Glutamatergic neuron (in vitro differentiated cells): ENCODE data around the gene HRG. TPM values are rescaled to one million over a fixed set of nuclear protein-coding genes. Genes with fewer than 3 reads are reported as not detected.

Experiments used
- DNase-seq: peaks from one replicate; pipeline ENCODE4 v3.0.0; 2022
- H3K27ac Mint-ChIP-seq: one replicate; pipeline ENCODE4 v1.8.0; 2020; ENCODE audit warnings: mild to moderate bottlenecking, mixed read lengths, inconsistent platforms; ENCODE audit not compliant: unreplicated experiment
- H3K27me3 Mint-ChIP-seq: one replicate; pipeline ENCODE4 v1.8.0; 2020; ENCODE audit warnings: mild to moderate bottlenecking, moderate library complexity, mixed read lengths, inconsistent platforms; ENCODE audit not compliant: unreplicated experiment
- H3K36me3 Mint-ChIP-seq: one replicate; pipeline ENCODE4 v1.8.0; 2020; ENCODE audit warnings: mild to moderate bottlenecking, mixed read lengths, inconsistent platforms; ENCODE audit not compliant: unreplicated experiment
- H3K4me1 Mint-ChIP-seq: one replicate; pipeline ENCODE4 v1.8.0; 2020; ENCODE audit warnings: mild to moderate bottlenecking, low read depth, mixed read lengths, inconsistent platforms; ENCODE audit not compliant: unreplicated experiment
- H3K4me3 Mint-ChIP-seq: one replicate; pipeline ENCODE4 v1.8.0; 2020; ENCODE audit warnings: mild to moderate bottlenecking, mixed read lengths, inconsistent platforms; ENCODE audit not compliant: unreplicated experiment
- H3K9me3 Mint-ChIP-seq: one replicate; pipeline ENCODE4 v1.8.0; 2020; ENCODE audit warnings: mild to moderate bottlenecking, moderate library complexity, mixed read lengths, inconsistent platforms; ENCODE audit not compliant: unreplicated experiment
- total RNA-seq: library from RNA; stranded (reverse); fragmentation: NEBNext Ultra II Directional; extraction: Animal tissue kit (Norgen Biotek cat#: 25700); gene quantifications from one replicate; pipeline ENCODE4 v1.2.1, GENCODE V29; 2021; ENCODE audit not compliant: unreplicated experiment
- TF ChIP-seq, protein P1 (sequence below): fragments of 200-600 bp; sonication (generic); IDR thresholded peaks from one replicate; pipeline ENCODE4 v1.5.0; 2021; ENCODE audit not compliant: partially characterized antibody, unreplicated experiment

The HRG gene
- total RNA-seq, 1 donor from 2014 or later = not detected

DNA sequence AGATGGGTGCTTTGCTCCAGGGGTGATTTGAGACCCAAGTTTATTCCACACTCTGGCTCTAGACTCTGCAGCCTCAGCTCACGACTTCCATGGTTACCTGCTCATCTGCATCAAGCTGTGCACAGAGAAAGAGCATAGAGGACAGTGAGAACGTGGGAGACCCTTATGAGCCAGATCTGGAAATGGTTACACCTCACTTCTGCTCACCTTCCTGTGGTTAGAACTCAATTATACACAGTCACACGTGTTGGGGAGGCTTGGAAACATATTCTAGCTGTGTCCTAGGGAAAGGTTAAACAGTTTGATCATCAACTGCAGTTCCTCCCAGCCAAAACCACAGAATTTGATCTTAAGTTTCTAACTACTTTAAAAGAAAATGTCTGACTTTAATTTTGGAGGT, 23.8 kb upstream of the HRG start:
- no peak for DNase-seq
- H3K4me3 Mint-ChIP-seq = no peak overlapping the region
- peaks cover 7% of the 10 kb centered on the region for H3K4me1 Mint-ChIP-seq
- TF ChIP-seq, protein P1, sequence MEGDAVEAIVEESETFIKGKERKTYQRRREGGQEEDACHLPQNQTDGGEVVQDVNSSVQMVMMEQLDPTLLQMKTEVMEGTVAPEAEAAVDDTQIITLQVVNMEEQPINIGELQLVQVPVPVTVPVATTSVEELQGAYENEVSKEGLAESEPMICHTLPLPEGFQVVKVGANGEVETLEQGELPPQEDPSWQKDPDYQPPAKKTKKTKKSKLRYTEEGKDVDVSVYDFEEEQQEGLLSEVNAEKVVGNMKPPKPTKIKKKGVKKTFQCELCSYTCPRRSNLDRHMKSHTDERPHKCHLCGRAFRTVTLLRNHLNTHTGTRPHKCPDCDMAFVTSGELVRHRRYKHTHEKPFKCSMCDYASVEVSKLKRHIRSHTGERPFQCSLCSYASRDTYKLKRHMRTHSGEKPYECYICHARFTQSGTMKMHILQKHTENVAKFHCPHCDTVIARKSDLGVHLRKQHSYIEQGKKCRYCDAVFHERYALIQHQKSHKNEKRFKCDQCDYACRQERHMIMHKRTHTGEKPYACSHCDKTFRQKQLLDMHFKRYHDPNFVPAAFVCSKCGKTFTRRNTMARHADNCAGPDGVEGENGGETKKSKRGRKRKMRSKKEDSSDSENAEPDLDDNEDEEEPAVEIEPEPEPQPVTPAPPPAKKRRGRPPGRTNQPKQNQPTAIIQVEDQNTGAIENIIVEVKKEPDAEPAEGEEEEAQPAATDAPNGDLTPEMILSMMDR = no peak
- H3K27me3 Mint-ChIP-seq = peaks cover under 1% of the 10 kb centered on the region
- no peaks in the 10 kb centered on the region for H3K36me3 Mint-ChIP-seq
- H3K9me3 Mint-ChIP-seq = peaks cover 2% of the 10 kb centered on the region
- H3K27ac Mint-ChIP-seq = no peak overlapping the region

DNA sequence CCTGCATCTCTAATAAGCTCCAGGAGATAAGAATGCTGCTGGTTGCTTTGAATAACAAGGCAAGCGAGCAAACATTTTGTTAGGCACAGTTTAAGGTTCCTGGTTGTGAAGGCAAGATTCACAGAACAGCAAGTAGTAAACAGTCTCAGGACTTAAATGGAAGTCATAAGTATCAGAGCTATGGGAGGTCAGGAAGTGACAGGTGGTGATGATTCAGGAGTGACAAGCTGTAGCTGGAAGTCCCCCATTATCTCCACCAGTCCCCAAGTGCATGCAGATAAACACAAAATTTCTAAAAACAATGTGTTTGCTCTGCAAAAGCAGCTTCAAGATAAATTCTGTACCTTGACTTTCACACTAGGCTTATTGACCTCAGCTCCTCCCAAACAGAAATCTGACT, 22.3 kb upstream of the HRG start:
- H3K36me3 Mint-ChIP-seq = no peaks in the 10 kb centered on the region
- no peaks in the 10 kb centered on the region for H3K9me3 Mint-ChIP-seq
- DNase-seq = no peak
- no peak overlapping the region for H3K4me3 Mint-ChIP-seq
- TF ChIP-seq, protein P1 = no peak
- H3K27ac Mint-ChIP-seq = no peak overlapping the region
- peaks cover 7% of the 10 kb centered on the region for H3K4me1 Mint-ChIP-seq
- H3K27me3 Mint-ChIP-seq = no peaks in the 10 kb centered on the region

DNA sequence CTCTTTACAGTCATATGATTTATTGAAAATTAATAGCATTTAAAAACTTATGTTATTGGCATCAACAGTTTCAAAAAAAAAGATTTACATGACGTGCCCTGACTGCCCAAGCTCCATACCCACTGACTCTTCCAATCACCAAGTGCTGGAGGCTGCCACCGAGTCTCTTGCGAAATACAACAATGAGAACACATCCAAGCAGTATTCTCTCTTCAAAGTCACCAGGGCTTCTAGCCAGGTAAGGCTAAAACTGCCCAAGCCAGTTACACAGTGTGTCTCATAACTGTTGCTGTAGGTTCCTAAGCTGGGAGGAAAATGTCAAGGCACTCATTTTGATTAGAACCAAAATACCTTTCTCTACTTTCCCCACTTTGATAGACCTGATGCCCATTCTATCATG, 21.1 kb upstream of the HRG start:
- Mint-ChIP-seq H3K9me3 (no peaks in the 10 kb centered on the region), H3K27ac (no peak overlapping the region), H3K36me3 (no peaks in the 10 kb centered on the region)

DNA sequence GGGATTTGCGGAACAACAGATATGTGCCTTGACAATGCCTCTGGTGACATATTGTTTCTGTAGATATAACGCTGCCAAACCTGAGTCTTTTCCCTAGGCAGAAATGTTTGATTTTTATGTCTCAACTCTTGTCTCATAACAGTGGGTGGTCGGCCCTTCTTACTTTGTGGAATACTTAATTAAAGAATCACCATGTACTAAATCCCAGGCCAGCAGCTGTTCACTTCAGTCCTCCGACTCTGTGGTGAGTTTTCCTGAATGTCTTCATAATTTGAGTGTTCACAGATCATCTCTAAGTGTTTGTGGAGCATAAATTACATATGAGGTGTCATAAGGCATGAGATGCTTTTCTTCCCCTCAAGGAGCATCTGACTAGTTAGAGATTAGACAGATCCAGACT, 19.7 kb upstream of the HRG start:
- Mint-ChIP-seq H3K36me3 (no peaks in the 10 kb centered on the region), H3K27me3 (no peaks in the 10 kb centered on the region), H3K27ac (no peak overlapping the region), H3K4me1 (no peaks in the 10 kb centered on the region), H3K9me3 (no peaks in the 10 kb centered on the region), H3K4me3 (no peak overlapping the region)
- TF ChIP-seq, protein P1 = no peak
- DNase-seq = no peak

More for the DNA sequence above, 21.1 kb upstream of the HRG start:
- DNase-seq = no peak
- TF ChIP-seq, protein P1 = no peak
- Mint-ChIP-seq H3K4me1 (peaks cover 7% of the 10 kb centered on the region), H3K4me3 (no peak overlapping the region), H3K27me3 (no peaks in the 10 kb centered on the region)

DNA sequence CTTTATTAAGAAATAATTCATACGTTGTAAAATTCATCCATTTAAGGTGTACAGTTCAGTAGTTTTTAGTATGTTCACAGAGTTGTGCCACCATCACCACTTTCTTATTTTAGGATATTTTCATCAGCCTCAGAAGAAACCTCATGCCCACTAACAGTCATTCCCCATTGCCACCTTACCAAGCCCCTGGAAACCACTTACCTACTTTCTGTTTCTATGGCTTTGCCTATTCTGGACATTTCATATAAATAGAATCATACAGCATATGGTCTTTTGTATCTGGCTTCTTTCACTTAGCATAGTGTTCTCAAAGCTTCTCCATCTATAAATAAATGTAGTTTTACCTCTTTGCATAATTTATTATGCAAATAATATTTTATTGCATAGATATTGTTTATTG, 19.0 kb upstream of the HRG start:
- no peak for DNase-seq
- Mint-ChIP-seq H3K36me3 (no peaks in the 10 kb centered on the region), H3K27ac (no peak overlapping the region), H3K4me3 (no peak overlapping the region), H3K4me1 (no peaks in the 10 kb centered on the region), H3K27me3 (peaks cover 1% of the 10 kb centered on the region), H3K9me3 (no peaks in the 10 kb centered on the region)
- TF ChIP-seq, protein P1 = no peak
